Measurements from ENCODE around the gene TLE1.

Gene TLE1

GRCh38 chr9:81578606-81579005 is 110.7 kb downstream of the TLE1 start:
- DNase-seq (ENCODE audit: low read depth in 2 of 2): no peak

- DNase-seq (ENCODE audit: low read depth in 2 of 2): no peak
These were observed 113.4 kb downstream of the TLE1 start for GRCh38 chr9:81575956-81576355.

DNA sequence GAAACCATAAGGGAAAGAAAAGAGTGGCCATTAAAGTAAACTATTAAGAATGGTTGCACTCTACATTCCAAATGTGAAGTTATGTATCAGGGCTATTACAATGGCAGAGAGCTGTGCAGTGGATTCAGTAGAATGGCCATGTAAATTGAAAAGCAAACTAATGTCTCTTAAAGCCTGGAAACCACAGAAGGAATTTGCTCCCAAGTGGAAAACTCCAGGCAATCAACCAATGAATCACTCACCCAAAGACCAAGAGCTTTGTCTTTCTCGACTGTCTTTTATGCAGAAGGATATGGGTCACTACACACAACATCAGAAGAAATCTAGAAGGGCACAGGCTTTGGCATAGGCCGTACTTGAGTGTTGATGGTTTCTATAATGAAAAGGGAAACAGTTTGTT is 114.9 kb downstream of the TLE1 start:
- no peak for DNase-seq (ENCODE audit: low read depth in 2 of 2)

DNA sequence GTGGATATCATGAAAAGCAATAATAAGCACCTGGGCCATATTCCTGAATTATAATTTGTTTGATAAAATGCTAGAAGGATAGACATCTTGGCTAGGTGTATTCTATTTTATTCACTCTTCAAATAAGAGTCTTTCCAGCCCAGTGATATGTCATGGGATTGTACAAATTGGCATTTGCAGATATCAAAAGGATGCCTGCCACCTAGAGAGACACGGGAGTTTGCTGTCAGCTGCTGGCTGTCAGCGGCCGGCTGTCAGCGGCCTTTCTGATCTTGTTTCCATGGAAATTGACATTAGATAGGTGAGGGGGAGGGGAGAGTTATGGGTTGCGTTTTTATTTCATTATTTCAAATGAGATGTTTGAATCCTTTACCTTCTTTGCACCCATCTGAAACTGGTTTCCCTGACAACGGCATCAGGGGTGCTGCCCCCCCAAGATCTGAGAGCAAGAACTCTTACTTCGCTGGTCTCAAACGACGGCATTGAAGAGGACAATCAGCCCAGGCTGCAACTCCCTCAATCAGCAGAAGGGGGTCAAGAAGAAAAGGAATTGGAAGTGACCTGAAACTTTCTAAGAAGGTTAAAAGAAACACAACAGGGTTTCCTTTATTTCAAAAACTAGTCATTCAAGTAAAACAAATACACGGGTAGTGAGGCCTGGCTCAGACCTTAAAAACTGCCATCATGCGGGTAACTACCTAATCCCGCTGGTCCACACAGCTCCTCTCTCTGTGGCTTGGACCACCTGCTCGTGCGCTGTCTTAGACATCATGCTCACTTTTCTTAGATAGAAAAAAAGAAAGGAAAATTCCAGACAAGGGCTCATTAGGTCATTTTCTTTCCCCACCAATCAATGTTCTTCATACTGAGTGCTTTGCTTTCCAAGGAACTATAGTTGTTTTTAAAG is 115.7 kb downstream of the TLE1 start:
- no peak for DNase-seq (ENCODE audit: low read depth in 2 of 2)

DNA sequence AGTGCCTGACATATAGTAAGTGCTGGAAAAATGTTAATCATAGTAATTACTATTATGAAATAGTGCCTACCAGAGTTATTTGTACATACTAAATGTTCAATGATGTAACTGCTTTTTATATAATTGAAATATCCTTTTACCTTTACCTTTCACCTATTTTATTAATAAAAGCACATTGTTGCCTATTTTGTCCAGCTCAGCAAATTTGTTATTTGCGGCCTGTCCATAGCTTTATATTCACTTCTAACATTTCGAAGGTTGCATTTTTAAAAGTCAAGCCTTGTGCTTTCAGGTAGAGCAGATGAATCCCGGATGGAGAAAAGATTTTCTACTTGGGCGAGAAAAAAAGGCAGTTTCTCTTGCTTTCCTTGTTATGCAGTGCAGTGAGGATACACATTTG is 119.3 kb downstream of the TLE1 start:
- no peak for DNase-seq (ENCODE audit: low read depth in 2 of 2)

DNA sequence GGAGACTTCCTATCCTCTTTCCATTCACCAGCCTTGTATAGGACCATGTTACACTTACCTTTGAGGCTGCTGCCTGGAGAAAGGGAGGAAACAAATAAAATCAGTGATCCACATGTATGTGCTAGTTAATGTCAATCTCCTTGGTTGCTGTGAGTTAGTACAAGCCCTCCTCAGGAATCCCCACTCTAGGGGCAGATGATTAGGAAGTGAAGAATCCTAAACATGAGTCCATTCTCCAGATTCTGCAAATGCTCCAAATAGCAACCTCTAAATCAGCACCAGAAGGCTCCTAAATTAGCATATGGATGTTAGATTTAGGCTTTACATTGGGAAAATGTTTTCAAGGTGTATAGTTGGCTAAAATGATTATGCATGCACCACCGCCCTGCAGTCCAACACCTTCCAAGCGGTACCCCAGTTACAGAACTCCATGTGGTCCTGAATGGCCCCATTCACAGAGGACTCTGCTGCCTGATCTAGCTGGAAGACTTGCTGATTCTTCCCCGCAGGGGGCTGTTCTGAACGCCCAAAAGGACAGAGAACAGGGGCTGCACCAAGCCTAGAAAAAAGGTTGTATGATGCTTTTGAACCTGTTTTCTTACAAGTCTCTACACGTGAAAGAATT is 123.2 kb downstream of the TLE1 start:
- DNase-seq (ENCODE audit: low read depth in 2 of 2): no peak

GRCh38 chr9:81565609-81566008 is 123.7 kb downstream of the TLE1 start:
- DNase-seq (ENCODE audit: low read depth in 2 of 2): no peak

- no peak for DNase-seq (ENCODE audit: low read depth in 2 of 2)
These were observed 124.2 kb downstream of the TLE1 start for GRCh38 chr9:81565144-81565543.

- no peak for DNase-seq (ENCODE audit: low read depth in 2 of 2)
These were observed 124.7 kb downstream of the TLE1 start for GRCh38 chr9:81564632-81565031.

- DNase-seq (ENCODE audit: low read depth in 2 of 2): no peak
These were observed 125.6 kb downstream of the TLE1 start for GRCh38 chr9:81563739-81564138.

DNA sequence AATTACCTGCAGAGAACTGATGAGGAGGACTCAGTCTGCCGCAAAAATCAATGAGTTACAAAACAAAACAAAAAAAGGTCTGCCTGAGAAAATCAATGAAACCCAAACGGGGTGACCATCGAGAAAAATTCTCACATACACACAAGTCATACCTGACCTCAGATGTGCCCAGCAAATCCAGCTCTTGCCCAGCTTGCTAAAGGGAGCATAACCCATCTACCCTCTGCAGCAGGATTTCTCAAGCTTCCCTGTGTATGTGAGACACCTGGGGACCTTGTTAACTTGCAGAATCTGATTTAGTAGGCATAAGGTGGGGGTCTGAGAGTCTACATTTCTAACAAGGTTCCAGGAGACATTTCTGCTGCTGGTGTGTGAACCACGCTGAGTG is 126.3 kb downstream of the TLE1 start:
- no peak for DNase-seq (ENCODE audit: low read depth in 2 of 2)

DNA sequence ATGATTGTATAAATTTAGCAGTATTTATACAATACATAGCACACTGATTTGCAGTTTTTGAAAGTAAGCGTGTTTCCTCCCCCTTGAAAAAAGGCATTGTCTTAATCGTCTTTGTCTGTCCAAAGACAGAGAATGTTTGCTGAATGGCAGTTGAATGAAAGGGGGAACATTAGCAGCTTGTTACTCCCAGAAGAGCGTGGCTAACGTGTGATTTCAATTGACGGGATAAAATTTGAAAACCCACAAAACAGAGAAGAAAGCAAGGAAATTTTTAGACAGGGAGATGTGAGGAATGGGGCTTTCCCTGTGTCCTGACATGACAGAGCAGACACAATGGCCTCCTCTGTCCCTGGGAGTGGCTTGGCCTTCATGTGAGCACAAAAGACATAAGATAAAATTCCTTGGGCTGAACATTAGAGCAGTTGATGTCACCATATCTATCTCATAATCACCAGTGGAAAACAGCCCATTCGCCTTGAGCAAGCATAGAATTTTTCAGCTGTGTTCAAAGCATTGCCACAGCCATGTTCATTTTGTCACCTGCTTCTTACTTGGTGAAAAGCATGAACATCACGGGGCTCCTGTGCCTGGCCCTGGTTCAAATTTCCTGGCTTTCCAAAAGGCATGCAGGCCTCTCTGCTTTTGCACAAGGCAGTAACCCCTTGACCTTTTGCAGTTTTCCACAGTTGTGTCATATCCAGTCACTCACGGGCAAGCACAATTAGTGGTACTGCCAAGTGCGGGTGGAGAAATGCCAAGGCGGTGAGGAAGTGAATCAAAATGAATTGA is 126.9 kb downstream of the TLE1 start:
- DNase-seq (ENCODE audit: low read depth in 2 of 2): no peak

DNA sequence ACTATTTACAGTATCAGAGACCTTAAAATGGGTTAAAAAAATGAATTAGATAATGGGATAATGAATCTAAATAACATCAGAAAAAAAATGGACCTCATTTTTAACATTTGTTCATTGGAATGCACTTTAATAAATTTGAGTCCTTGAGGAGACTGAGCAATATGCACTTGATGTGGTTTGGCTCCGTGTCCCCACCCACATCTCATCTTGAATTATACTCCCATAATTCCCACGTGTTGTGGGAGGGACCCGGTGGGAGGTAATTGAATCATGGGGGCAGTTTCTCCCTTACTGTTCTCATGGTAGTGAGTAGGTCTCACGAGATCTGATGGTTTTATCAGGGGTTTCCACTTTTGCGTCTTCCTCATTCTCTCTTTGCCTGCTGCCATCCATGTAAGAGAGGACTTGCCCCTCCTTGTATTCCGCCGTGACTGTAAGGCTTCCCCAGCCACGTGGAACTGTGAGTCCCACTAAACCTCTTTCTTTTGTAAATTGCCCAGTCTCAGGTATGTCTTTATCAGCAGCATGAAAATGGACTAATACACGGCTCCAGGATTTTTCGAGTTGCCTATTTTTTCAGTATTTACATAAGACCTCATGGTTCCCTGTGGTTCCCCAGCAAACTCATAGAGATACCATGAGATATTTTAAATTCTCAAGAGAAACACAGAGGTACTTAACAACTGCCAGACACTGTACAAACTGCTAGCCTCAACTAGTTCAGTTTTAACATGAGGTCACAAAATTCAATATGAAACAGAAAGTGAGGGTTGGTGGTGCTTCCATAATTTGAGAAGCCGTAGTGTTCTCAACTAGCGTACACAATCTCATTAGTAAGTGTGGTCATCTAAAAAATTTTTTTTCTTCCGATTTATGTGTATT is 128.3 kb downstream of the TLE1 start:
- no peak for DNase-seq (ENCODE audit: low read depth in 2 of 2)

- DNase-seq (ENCODE audit: low read depth in 2 of 2): no peak
These were observed 129.6 kb downstream of the TLE1 start for GRCh38 chr9:81559709-81560108.

DNA sequence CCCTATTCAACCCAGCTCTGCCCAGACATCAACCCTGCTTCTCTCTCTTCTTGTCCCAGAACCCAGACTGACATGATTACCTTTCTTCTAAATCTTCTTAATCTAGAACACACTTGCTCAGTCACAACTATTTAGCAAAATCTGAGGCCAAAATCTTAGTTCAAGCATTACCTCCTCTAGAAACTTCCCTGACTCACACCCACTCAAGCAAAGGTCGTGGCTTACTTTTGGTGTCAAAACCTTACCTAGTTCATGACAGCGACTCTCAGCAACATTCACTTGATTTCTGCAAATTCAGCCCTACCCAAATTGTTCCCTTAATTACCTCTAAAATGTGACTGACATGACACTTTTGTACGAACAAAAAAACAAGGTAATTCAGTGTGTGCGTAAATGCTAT is 130.2 kb downstream of the TLE1 start:
- no peak for DNase-seq (ENCODE audit: low read depth in 2 of 2)

DNA sequence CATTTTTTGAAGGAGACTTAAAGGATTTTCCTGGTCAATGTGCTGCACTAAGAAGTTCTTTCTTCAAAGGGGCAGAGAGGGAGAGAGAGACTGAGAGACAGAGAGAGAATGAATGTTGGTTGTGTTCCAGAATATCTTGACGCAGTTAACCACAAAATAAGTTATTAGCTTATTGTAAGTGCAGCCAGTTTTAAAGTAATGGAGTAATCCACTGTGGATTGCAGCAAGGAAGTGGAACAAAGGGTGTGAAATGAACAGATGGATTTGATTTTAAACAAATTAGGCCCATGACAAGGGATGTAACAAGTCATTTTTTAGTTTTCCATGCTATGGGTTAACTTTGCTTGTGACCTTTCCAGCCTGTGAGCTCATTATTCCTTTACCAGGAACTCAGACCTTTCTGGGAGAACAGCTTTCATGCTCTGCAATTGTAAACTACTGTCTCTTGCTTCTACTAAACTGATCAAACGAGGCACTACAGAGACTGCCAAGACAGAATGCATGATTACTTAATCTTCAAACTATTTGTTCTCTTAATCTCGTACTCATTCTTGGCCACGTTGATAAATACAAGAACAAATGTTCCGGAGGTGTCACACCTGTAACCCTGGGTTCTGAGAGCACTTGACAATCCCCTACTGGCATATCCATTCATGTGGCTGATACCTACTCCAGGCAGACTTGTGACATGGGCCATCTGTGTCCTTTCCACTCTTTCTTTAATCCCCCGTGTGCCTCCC is 131.1 kb downstream of the TLE1 start:
- DNase-seq (ENCODE audit: low read depth in 2 of 2): no peak

GRCh38 chr9:81557452-81558090 is 131.8 kb downstream of the TLE1 start:
- DNase-seq (ENCODE audit: low read depth in 2 of 2): no peak

DNA sequence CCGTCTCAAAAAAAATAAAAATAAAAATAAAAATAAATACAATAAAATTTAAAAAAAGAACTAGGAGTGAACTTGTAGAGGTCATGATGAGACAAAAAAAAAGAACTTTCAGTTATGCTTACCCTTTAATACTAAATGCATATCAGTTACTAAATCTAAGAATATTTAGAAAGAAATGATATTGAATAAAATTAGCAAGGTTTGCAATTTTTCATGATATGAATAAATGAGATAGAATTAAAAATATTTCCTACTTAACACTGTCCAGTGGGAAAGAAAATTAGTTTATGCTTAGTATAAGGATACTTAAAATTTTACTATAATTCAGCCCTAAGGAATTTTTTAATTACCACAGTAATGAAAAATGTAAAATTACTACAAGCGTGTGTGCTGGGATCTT is 132.4 kb downstream of the TLE1 start:
- no peak for DNase-seq (ENCODE audit: low read depth in 2 of 2)

- DNase-seq (ENCODE audit: low read depth in 2 of 2): no peak
These were observed 136.8 kb downstream of the TLE1 start for GRCh38 chr9:81552581-81552991.

DNA sequence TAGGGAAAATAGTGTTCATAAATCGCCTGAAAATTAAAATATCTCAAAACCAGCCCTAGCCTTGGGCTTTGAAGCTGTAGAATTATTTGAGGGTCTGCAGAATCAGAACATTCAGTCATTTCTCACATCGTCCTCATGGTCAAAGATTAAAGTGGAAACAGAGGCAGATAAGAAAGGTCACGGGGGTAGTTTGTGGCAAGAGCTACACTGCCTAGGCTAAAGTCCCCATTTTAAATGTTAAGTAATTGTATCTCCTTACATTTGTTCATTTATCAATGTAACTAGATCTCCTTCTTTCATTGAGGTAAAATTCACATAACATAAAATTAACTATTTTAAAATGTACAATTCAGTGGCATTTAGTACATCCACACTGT is 139.2 kb downstream of the TLE1 start:
- DNase-seq (ENCODE audit: low read depth in 2 of 2): no peak
